NB4 (cell line): ENCODE results near the gene SDK2.

ENCODE experiments used
- CTCF ChIP-seq: IDR thresholded peaks from one replicate; pipeline ENCODE4 v1.5.1; 2012; ENCODE audit warnings: low read depth, low read length
- MAX ChIP-seq: IDR thresholded peaks from 2 replicates; pipeline ENCODE4 v1.6.1; 2011; ENCODE audit warnings: low read depth, low read length
- POLR2A ChIP-seq: IDR thresholded peaks from 2 replicates; pipeline ENCODE4 v1.6.1; 2011; ENCODE audit warnings: mild to moderate bottlenecking; ENCODE audit not compliant: insufficient read length; ENCODE audit errors: extremely low read depth

GRCh38 chr17:73307130-73307529, 337.1 kb downstream of the SDK2 start:
- TF ChIP-seq MAX (no peak), CTCF (no peak), POLR2A (no peak)
